Measurements from ENCODE around the gene CCT2. TPM values are rescaled to one million over a fixed set of nuclear protein-coding genes. Genes with fewer than 3 reads are reported as not detected.

The CCT2 gene
- total and polyA plus RNA-seq, 2 of the 8 experiments (the other 6 are each of a cell fraction or from before 2014, with no cell fraction given) = 244 to 419 TPM

DNA sequence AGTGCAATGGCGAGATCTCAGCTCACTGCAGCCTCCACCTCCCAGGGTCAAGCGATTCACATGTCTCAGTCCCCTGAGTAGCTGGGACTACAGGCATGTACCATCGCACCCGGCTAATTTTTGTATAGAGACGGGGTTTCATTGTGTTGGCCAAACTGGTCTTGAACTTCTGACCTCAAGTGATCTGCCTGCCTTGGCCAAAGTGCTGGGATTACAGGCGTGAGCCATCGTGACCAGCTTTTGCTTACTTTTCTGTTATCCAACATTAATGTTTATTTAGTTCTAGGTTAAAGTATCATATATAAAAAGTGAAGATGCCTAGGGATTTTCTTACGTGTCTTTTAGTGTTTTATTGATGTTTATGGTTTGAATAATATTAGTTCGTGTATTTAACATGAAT, 28.9 kb upstream of the CCT2 start (continued):
- TF ChIP-seq, protein P1, sequence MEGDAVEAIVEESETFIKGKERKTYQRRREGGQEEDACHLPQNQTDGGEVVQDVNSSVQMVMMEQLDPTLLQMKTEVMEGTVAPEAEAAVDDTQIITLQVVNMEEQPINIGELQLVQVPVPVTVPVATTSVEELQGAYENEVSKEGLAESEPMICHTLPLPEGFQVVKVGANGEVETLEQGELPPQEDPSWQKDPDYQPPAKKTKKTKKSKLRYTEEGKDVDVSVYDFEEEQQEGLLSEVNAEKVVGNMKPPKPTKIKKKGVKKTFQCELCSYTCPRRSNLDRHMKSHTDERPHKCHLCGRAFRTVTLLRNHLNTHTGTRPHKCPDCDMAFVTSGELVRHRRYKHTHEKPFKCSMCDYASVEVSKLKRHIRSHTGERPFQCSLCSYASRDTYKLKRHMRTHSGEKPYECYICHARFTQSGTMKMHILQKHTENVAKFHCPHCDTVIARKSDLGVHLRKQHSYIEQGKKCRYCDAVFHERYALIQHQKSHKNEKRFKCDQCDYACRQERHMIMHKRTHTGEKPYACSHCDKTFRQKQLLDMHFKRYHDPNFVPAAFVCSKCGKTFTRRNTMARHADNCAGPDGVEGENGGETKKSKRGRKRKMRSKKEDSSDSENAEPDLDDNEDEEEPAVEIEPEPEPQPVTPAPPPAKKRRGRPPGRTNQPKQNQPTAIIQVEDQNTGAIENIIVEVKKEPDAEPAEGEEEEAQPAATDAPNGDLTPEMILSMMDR (IDR thresholded peaks at IDR 0.05; ENCODE audit: control extremely low read depth in 1 of 3, insufficient read depth in 1 of 3, low read depth in 1 of 3, low read length in 3 of 3) = no peak
- TF ChIP-seq JUN (IDR thresholded peaks at IDR 0.05; ENCODE audit: low read depth, low read length) (no peak), JUND (IDR thresholded peaks at IDR 0.05; ENCODE audit: low read length) (no peak)
